ENCODE measurements around the gene WWOX.

The WWOX gene

DNA sequence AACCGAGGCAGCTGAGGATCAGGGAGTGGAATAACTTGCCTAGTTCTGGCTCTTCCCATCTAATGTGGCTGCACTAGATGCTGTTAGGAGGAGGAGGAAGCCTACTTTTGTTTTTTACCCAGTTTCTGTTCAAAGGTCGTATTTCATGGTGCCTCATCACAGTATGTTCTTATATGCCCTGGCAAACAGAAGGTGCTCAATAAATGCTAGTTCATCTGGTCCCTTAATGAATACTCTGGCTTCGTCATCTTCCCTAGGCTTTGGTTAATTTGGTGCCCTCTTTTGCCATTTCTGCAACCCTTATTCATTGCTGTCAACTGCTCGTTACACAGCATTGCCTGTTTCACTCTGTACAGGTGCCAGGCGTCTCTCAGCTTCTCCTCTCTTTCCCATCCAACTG lies 151.7 kb downstream of the WWOX start:
- Histone ChIP-seq H3K9me3 (ENCODE audit: control insufficient read depth, low read length) (no peaks in the 10 kb centered on the region), H3K4me3 (ENCODE audit: insufficient read depth, low read depth, low read length, poor library complexity, severe bottlenecking) (no peak overlapping the region)

GRCh38 chr16:78252757-78253156 lies 153.3 kb downstream of the WWOX start:
- no peak for DNase-seq
- no peaks in the 10 kb centered on the region for H3K9me3 ChIP-seq (ENCODE audit: control insufficient read depth, low read length)
- no peaks in the 10 kb centered on the region for H3K4me1 ChIP-seq (ENCODE audit: control insufficient read depth, insufficient read depth, low read length, poor library complexity, severe bottlenecking)
- no peaks in the 10 kb centered on the region for H3K27me3 ChIP-seq (replicated peaks; ENCODE audit: control insufficient read depth, insufficient read depth, low read length, poor library complexity, severe bottlenecking)
- H3K36me3 ChIP-seq (ENCODE audit: control insufficient read depth, insufficient read depth, low read length), result no peaks in the 10 kb centered on the region
- no peak overlapping the region for H3K27ac ChIP-seq (ENCODE audit: insufficient read depth, low read length, poor library complexity, severe bottlenecking)
- H3K4me3 ChIP-seq (ENCODE audit: insufficient read depth, low read depth, low read length, poor library complexity, severe bottlenecking), result no peak overlapping the region

More for the DNA sequence above, 151.7 kb downstream of the WWOX start:
- no peaks in the 10 kb centered on the region for H3K4me1 ChIP-seq (ENCODE audit: control insufficient read depth, insufficient read depth, low read length, poor library complexity, severe bottlenecking)
- no peak overlapping the region for H3K27ac ChIP-seq (ENCODE audit: insufficient read depth, low read length, poor library complexity, severe bottlenecking)
- no peak for DNase-seq
- no peaks in the 10 kb centered on the region for H3K27me3 ChIP-seq (replicated peaks; ENCODE audit: control insufficient read depth, insufficient read depth, low read length, poor library complexity, severe bottlenecking)
- no peaks in the 10 kb centered on the region for H3K36me3 ChIP-seq (ENCODE audit: control insufficient read depth, insufficient read depth, low read length)

GRCh38 chr16:78254841-78255240 lies 155.4 kb downstream of the WWOX start:
- H3K4me1 ChIP-seq (ENCODE audit: control insufficient read depth, insufficient read depth, low read length, poor library complexity, severe bottlenecking), result no peaks in the 10 kb centered on the region
- H3K27ac ChIP-seq (ENCODE audit: insufficient read depth, low read length, poor library complexity, severe bottlenecking), result no peak overlapping the region
- no peaks in the 10 kb centered on the region for H3K36me3 ChIP-seq (ENCODE audit: control insufficient read depth, insufficient read depth, low read length)
- no peaks in the 10 kb centered on the region for H3K27me3 ChIP-seq (replicated peaks; ENCODE audit: control insufficient read depth, insufficient read depth, low read length, poor library complexity, severe bottlenecking)
- DNase-seq, result no peak
- H3K9me3 ChIP-seq (ENCODE audit: control insufficient read depth, low read length), result no peaks in the 10 kb centered on the region
- no peak overlapping the region for H3K4me3 ChIP-seq (ENCODE audit: insufficient read depth, low read depth, low read length, poor library complexity, severe bottlenecking)

DNA sequence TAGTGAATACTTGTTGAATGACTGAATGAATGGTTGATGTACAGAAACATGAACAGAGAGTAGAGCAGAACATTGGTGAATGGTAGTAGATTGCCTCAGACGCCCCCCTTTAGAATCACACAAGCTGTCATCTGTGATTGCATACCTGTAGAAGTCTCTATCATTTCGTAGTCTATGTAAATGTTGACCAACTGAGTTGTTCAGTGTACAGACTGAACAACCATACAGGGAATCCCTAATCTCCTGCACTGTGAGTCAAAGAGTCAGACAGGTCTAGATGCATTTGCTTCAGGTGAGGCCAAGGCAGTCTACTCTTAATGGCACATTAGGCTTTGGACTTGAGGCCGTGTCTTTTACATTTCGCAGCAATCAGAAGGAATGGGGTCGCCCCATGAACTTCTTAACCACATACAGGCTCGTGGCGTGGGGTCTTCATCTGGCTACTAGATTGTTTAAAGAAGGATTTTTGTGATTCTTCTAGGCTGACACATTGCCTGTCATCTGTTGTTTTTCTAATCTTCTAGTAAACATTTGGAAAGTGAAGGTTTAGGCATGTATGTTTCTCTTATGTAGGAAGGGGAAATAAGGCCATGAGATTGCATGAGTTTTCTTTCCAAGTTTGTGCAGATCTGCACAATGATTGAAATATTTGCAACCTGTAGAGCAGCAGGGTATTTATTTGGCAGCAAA lies 157.4 kb downstream of the WWOX start:
- Histone ChIP-seq H3K9me3 (ENCODE audit: control insufficient read depth, low read length) (no peaks in the 10 kb centered on the region), H3K27me3 (replicated peaks; ENCODE audit: control insufficient read depth, insufficient read depth, low read length, poor library complexity, severe bottlenecking) (no peaks in the 10 kb centered on the region), H3K27ac (ENCODE audit: insufficient read depth, low read length, poor library complexity, severe bottlenecking) (no peak overlapping the region), H3K36me3 (ENCODE audit: control insufficient read depth, insufficient read depth, low read length) (no peaks in the 10 kb centered on the region), H3K4me3 (ENCODE audit: insufficient read depth, low read depth, low read length, poor library complexity, severe bottlenecking) (no peak overlapping the region), H3K4me1 (ENCODE audit: control insufficient read depth, insufficient read depth, low read length, poor library complexity, severe bottlenecking) (no peaks in the 10 kb centered on the region)
- DNase-seq, result no peak

- Histone ChIP-seq H3K4me1 (ENCODE audit: control insufficient read depth, insufficient read depth, low read length, poor library complexity, severe bottlenecking) (no peaks in the 10 kb centered on the region), H3K36me3 (ENCODE audit: control insufficient read depth, insufficient read depth, low read length) (no peaks in the 10 kb centered on the region), H3K27ac (ENCODE audit: insufficient read depth, low read length, poor library complexity, severe bottlenecking) (no peak overlapping the region), H3K27me3 (replicated peaks; ENCODE audit: control insufficient read depth, insufficient read depth, low read length, poor library complexity, severe bottlenecking) (no peaks in the 10 kb centered on the region), H3K4me3 (ENCODE audit: insufficient read depth, low read depth, low read length, poor library complexity, severe bottlenecking) (no peak overlapping the region), H3K9me3 (ENCODE audit: control insufficient read depth, low read length) (no peaks in the 10 kb centered on the region)
- no peak for DNase-seq
Measured at GRCh38 chr16:78257376-78257728, 157.9 kb downstream of the WWOX start.

DNA sequence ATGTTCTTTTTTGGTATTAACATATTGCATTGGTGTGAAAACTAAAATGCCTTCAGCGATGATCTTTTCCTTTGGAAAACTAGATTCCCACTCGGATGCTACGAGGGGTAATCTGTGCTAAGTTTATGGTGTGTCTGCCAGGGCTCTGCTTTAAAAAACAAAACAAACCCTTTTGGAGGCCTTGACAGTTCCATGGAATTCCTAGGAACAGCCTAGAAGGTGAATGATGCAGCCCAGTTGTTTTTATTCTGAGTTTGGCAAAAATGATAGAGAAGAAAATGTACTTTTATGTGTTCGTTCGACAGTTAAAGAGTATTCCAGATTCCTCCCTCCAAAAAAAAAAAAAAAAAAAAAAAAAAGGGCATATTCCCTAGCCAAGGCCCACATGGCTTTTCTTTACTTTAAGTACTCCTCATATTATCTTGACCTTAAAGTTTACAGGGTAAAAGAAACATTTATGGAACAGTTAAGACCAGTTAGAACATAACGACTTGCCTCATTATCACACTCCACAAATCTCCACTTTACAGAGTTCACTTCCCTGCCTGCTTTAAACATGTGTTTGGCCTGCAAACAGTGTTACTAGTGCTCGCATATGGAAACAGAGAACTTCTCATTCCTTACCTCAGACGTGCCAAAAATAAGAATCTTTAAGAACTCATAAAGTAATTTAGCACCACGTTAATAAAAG lies 159.1 kb downstream of the WWOX start:
- H3K27ac ChIP-seq (ENCODE audit: insufficient read depth, low read length, poor library complexity, severe bottlenecking), result no peak overlapping the region
- H3K27me3 ChIP-seq (replicated peaks; ENCODE audit: control insufficient read depth, insufficient read depth, low read length, poor library complexity, severe bottlenecking), result no peaks in the 10 kb centered on the region
- no peak overlapping the region for H3K4me3 ChIP-seq (ENCODE audit: insufficient read depth, low read depth, low read length, poor library complexity, severe bottlenecking)
- DNase-seq, result no peak
- H3K4me1 ChIP-seq (ENCODE audit: control insufficient read depth, insufficient read depth, low read length, poor library complexity, severe bottlenecking), result no peaks in the 10 kb centered on the region
- H3K36me3 ChIP-seq (ENCODE audit: control insufficient read depth, insufficient read depth, low read length), result no peaks in the 10 kb centered on the region
- H3K9me3 ChIP-seq (ENCODE audit: control insufficient read depth, low read length), result no peaks in the 10 kb centered on the region

- Histone ChIP-seq H3K4me1 (ENCODE audit: control insufficient read depth, insufficient read depth, low read length, poor library complexity, severe bottlenecking) (no peaks in the 10 kb centered on the region), H3K27me3 (replicated peaks; ENCODE audit: control insufficient read depth, insufficient read depth, low read length, poor library complexity, severe bottlenecking) (no peaks in the 10 kb centered on the region), H3K27ac (ENCODE audit: insufficient read depth, low read length, poor library complexity, severe bottlenecking) (no peak overlapping the region), H3K36me3 (ENCODE audit: control insufficient read depth, insufficient read depth, low read length) (no peaks in the 10 kb centered on the region), H3K4me3 (ENCODE audit: insufficient read depth, low read depth, low read length, poor library complexity, severe bottlenecking) (no peak overlapping the region), H3K9me3 (ENCODE audit: control insufficient read depth, low read length) (no peaks in the 10 kb centered on the region)
- DNase-seq, result no peak
Measured at GRCh38 chr16:78259873-78260272, 160.4 kb downstream of the WWOX start.

DNA sequence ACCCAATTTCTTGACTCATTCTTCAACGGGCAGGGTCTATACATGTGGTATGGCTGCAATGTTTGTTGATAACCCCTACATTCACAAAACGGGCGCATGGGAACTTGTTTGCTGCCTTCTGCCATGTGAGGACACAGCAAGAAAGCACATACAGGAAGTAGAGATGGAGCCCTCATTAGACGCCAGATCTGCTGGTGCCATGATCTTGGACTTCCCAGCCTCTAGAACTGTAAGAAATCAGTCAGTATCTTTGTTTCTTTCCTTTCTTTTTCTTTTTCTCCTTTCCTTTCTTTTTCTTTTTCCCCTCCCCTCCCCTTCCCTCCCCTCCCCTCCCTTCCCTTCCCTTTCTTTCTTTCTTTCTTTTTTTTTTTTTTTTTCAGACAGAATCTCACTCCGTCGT lies 165.2 kb downstream of the WWOX start:
- Histone ChIP-seq H3K27me3 (replicated peaks; ENCODE audit: control insufficient read depth, insufficient read depth, low read length, poor library complexity, severe bottlenecking) (no peaks in the 10 kb centered on the region), H3K9me3 (ENCODE audit: control insufficient read depth, low read length) (no peaks in the 10 kb centered on the region), H3K27ac (ENCODE audit: insufficient read depth, low read length, poor library complexity, severe bottlenecking) (no peak overlapping the region), H3K4me1 (ENCODE audit: control insufficient read depth, insufficient read depth, low read length, poor library complexity, severe bottlenecking) (no peaks in the 10 kb centered on the region), H3K4me3 (ENCODE audit: insufficient read depth, low read depth, low read length, poor library complexity, severe bottlenecking) (no peak overlapping the region), H3K36me3 (ENCODE audit: control insufficient read depth, insufficient read depth, low read length) (no peaks in the 10 kb centered on the region)
- DNase-seq, result no peak

DNA sequence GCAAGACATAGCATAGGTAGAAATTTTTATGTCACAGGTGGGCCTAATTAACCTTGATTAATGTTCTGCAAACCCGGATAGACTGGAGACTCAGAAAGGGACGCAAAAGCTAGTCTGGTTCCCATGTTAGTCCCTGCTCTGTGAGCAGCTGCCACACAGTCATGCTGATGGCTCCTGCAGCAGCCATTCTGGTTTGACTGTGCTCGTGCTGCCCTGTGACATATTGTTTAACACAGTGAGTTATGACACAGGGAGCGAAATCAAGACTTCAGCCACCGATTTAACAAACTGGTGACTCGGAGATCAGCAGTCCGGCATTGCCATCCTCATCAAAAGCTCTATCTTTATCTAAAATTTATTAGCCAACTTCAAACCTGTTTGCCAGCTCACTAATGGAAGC lies 169.8 kb downstream of the WWOX start:
- Histone ChIP-seq H3K4me1 (ENCODE audit: control insufficient read depth, insufficient read depth, low read length, poor library complexity, severe bottlenecking) (no peaks in the 10 kb centered on the region), H3K36me3 (ENCODE audit: control insufficient read depth, insufficient read depth, low read length) (no peaks in the 10 kb centered on the region), H3K27me3 (replicated peaks; ENCODE audit: control insufficient read depth, insufficient read depth, low read length, poor library complexity, severe bottlenecking) (no peaks in the 10 kb centered on the region), H3K9me3 (ENCODE audit: control insufficient read depth, low read length) (no peaks in the 10 kb centered on the region), H3K4me3 (ENCODE audit: insufficient read depth, low read depth, low read length, poor library complexity, severe bottlenecking) (no peak overlapping the region), H3K27ac (ENCODE audit: insufficient read depth, low read length, poor library complexity, severe bottlenecking) (no peak overlapping the region)
- DNase-seq, result no peak

DNA sequence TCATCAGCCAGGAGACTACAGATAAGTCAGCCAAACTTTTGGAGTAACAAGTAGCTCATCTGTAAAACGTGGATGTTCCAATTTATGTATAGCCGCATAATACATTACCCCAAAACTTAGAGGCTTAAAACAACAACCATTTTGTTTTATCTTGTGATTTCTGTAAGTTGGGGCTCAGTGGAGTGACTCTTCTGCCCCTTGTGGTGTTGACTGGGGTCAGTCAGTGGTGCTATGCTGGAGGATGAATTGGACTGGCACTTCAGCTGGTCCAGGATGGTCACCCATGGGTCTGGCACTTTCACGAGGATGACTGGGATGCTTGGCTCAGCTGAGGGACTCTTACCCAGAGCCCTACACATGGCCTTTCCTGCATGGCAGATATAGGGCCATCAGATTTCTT lies 172.5 kb downstream of the WWOX start:
- H3K36me3 ChIP-seq (ENCODE audit: control insufficient read depth, insufficient read depth, low read length), result no peaks in the 10 kb centered on the region
- H3K27me3 ChIP-seq (replicated peaks; ENCODE audit: control insufficient read depth, insufficient read depth, low read length, poor library complexity, severe bottlenecking), result no peaks in the 10 kb centered on the region
- H3K27ac ChIP-seq (ENCODE audit: insufficient read depth, low read length, poor library complexity, severe bottlenecking), result no peak overlapping the region
- H3K4me3 ChIP-seq (ENCODE audit: insufficient read depth, low read depth, low read length, poor library complexity, severe bottlenecking), result no peak overlapping the region
- no peaks in the 10 kb centered on the region for H3K4me1 ChIP-seq (ENCODE audit: control insufficient read depth, insufficient read depth, low read length, poor library complexity, severe bottlenecking)
- no peaks in the 10 kb centered on the region for H3K9me3 ChIP-seq (ENCODE audit: control insufficient read depth, low read length)
- no peak for DNase-seq
